ENCODE data around the gene LSM10. TPM values are rescaled to one million over a fixed set of nuclear protein-coding genes. Genes with fewer than 3 reads are reported as not detected.
A peak's percentile ranks its signal among the peaks of the same experiment; 100 is the strongest.

LSM10 gene
- total RNA-seq, 2 experiments from 2014 or later = 41.4 TPM

DNA sequence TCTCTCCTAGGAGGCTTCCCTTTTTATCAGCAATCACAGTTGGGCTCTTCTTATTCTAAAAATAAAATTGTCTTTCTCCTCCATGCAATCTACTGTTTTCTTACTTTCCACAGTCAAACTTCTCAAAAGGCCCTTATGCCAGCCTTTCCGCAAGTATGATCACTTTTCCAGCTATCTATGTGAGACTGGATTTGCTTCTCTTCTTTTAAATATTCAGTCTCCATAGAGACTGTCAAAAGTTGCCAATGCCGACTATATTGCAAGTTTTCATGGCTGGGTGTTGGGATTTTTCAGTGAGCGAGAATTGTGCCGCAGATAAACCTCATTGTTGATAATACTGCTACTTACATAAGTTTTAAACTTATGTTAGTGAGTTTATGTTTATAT, 4.8 kb upstream of the LSM10 start:
- CTCF ChIA-PET = interaction anchor here (2.0 kb wide), 1 partner anchor 36 kb away, joined by 5 read pairs; no protein-coding TSS in a partner anchor
- POLR2A ChIA-PET = interaction anchor here (0.9 kb wide), 1 partner anchor 16 kb away, joined by 3 read pairs; no protein-coding TSS in a partner anchor
- no peak overlapping the region for H3K27ac Mint-ChIP-seq

DNA sequence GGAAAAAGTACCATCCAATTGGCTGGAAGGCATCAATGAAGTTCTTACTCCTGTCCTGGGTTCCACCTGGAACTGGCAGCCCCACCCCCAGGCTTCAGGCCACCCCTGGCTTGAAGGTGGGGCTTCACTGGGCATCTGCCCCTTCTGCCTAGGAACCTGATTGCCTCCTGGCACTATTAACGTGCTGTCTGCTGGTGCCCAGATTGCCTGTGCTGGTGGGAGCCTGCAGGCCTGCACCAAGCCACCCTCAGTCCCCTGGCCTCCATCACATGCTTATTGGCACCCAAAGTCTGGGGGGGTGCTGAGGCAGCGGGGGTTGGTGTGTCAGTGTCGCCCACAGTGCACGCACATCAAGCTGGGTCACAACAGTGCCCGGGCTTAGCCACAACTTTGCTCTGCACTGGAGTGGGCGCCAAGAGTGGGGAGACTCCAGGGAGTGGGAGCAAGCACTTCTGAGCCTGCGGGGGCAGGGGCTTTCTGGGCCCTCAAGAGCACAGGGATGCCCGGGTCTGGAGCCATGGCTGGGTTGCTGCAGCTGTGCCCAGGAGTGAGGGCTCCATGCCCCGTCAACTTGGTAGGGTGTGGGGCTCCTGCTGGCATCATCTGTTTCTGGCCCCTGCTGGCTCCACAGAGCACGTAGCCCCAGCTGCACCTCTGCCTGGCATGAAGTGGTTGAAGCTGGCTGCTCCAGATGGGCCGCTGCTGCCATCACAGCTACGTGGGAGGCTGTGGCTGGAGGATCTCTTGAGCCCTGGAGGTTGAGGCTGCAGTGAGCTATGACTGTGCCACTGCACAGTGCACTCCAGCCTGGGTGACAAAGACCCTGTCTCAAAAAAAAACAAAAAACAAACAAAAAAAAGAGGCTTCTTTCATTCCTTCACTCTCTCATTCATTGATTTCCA, 4.1 kb upstream of the LSM10 start:
- H3K4me3 Mint-ChIP-seq = no peak overlapping the region
- no peak for DNase-seq
- ChIA-PET CTCF (interaction anchor here (1.4 to 2.0 kb wide), 3 partner anchors 11 to 35 kb away, joined by 5 to 12 read pairs (median 5); no protein-coding TSS in a partner anchor), POLR2A (interaction anchor here (0.9 to 7.2 kb wide), 3 partner anchors 10 to 15 kb away, joined by 3 to 162 read pairs (median 5); partner anchors contain the start of gene STK40)
- no peaks in the 10 kb centered on the region for H3K27me3 Mint-ChIP-seq
- no peaks in the 10 kb centered on the region for H3K36me3 Mint-ChIP-seq (ENCODE audit: low read depth)
- peaks cover 33% of the 10 kb centered on the region for H3K4me1 Mint-ChIP-seq
- no peaks in the 10 kb centered on the region for H3K9me3 Mint-ChIP-seq
- H3K27ac Mint-ChIP-seq = peak overlapping the region; percentile 53

More for the DNA sequence above, 4.8 kb upstream of the LSM10 start:
- no peak overlapping the region for H3K4me3 Mint-ChIP-seq
- no peak for DNase-seq
- no peaks in the 10 kb centered on the region for H3K27me3 Mint-ChIP-seq
- peaks cover 28% of the 10 kb centered on the region for H3K4me1 Mint-ChIP-seq
- H3K9me3 Mint-ChIP-seq = no peaks in the 10 kb centered on the region
- no peaks in the 10 kb centered on the region for H3K36me3 Mint-ChIP-seq (ENCODE audit: low read depth)

DNA sequence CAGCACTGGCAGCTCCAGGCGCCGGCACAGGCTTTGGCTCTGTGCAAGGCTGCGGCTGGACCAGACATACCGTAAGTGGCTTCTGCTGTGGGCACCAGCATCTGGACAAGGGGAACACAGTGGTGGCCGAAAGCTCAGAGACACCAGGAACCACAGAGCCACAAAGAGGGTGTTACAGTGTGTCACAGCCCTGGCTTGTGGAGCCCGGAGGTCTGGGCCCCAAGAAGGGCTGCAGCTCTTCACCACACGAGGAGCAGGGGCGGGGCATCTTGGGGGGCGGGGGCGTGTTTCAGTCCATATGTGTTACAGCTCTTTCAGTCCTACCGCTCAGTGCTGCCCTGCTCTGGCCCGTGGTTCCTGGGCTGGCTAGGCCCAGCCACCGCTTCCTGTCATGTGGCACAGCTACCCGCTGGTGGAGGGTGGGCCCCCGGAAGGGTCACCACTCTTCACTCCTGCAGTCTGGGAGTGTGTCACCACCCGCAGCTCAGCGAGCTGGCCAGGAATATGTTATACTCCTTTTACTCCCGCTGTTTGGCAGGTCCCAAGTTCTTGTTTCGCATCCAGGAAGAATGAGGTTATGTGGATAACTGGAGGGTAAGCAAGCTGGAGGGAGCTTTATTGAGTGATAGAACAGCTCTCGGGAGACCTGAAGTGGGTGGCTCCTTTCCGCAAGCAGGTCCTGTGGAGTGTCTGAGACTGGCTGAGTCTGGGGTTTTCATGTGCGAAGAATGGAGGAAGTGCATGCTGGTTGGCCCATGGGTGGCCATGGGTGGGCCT, 3.3 kb upstream of the LSM10 start:
- ChIA-PET POLR2A (interaction anchor here (0.8 to 7.2 kb wide), 5 partner anchors 9 to 63 kb away, joined by 3 to 162 read pairs (median 4); partner anchors contain the start of gene STK40), CTCF (interaction anchor here (1.4 to 2.1 kb wide), 5 partner anchors 11 to 34 kb away, joined by 5 to 12 read pairs (median 6); no protein-coding TSS in a partner anchor)
- peak overlapping the region; percentile 53 for H3K27ac Mint-ChIP-seq
- no peaks in the 10 kb centered on the region for H3K27me3 Mint-ChIP-seq
- no peak overlapping the region for H3K4me3 Mint-ChIP-seq
- peak; percentile 52 for DNase-seq
- no peaks in the 10 kb centered on the region for H3K9me3 Mint-ChIP-seq
- H3K36me3 Mint-ChIP-seq (ENCODE audit: low read depth) = peaks cover 4% of the 10 kb centered on the region
- H3K4me1 Mint-ChIP-seq = peaks cover 38% of the 10 kb centered on the region

DNA sequence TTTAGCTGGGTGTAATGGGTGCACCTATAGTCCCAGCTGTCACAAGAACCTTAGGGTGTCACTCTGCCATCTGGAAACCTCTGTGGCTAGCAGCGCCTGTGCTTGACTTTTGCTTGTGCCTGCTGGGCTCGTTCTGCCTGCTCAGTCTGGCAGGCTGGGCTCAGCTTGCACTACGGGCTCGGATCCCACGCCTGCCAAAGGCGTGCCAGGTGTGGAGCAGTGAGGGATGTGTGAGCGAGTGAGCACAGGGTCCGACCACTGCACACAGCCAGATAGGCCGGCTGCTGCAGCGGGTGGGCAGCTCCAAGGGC, 2.8 kb upstream of the LSM10 start:
- Mint-ChIP-seq H3K4me1 (peaks cover 38% of the 10 kb centered on the region), H3K4me3 (no peak overlapping the region), H3K27me3 (no peaks in the 10 kb centered on the region)

DNA sequence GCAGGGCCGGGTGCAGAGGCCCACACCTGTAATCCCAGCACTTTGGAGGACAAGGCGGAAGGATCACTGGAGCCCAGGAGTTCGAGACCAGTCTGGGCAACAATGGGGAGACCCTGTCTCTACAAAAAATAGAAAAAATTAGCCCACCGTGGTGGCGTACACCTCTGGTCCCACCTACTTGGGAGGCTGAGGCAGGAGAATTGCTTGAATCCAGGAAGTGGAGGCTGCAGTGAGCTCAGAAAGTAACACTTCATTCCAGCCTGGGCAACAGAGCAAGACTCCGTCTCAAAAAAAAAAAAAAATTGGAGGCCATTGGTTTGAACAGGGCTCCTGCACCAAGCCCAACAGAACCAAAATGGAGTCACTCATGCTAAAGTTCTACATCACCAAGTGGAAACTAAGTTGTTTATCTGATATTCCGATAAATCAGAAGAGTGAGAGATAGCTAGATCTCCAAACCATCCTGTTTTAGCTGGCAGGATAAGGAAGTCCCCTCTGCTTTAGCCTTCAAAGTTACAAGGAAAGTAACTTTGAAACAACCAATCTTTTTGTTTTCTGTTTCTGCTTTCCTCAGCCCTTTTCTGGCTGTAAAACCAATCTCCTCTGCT, 766 bp upstream of the LSM10 start:
- DNase-seq = no peak
- Mint-ChIP-seq H3K4me1 (peaks cover 45% of the 10 kb centered on the region), H3K27ac (peak overlapping the region; percentile 4), H3K9me3 (no peaks in the 10 kb centered on the region), H3K36me3 (ENCODE audit: low read depth) (peaks cover 6% of the 10 kb centered on the region), H3K27me3 (no peaks in the 10 kb centered on the region), H3K4me3 (peak overlapping the region; percentile 95)
- CTCF ChIA-PET = interaction anchor here (0.5 to 3.3 kb wide), 6 partner anchors 12 to 249 kb away, joined by 4 to 19 read pairs (median 6); partner anchors contain the start of gene TRAPPC3
- POLR2A ChIA-PET = interaction anchor here (0.8 to 7.2 kb wide), 5 partner anchors 11 to 237 kb away, joined by 3 to 162 read pairs (median 8); partner anchors contain the start of gene STK40

More for the DNA sequence above, 2.8 kb upstream of the LSM10 start:
- POLR2A ChIA-PET = interaction anchor here (0.8 to 7.2 kb wide), 5 partner anchors 8 to 64 kb away, joined by 3 to 162 read pairs (median 4); partner anchors contain the start of gene STK40
- Mint-ChIP-seq H3K9me3 (no peaks in the 10 kb centered on the region), H3K27ac (peak overlapping the region; percentile 31), H3K36me3 (ENCODE audit: low read depth) (peaks cover 4% of the 10 kb centered on the region)
- CTCF ChIA-PET = interaction anchor here (1.4 to 2.1 kb wide), 4 partner anchors 12 to 33 kb away, joined by 5 to 12 read pairs (median 6); no protein-coding TSS in a partner anchor
- no peak for DNase-seq

DNA sequence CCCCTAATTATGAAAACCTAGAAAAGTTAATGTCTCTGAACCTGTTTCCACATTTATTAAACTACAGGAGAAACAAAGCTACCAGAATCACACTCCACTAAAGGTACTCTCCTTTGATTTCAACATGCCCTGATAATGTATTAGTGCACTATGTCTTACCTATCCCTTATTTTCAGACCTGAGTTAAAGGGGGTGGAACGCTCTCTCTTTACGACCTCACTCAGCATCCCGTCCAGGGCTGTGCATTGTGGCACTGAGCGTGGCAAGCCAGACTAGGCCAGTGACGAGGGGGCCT, 678 bp downstream of the LSM10 start:
- H3K36me3 Mint-ChIP-seq (ENCODE audit: low read depth) = peaks cover 19% of the 10 kb centered on the region
- H3K4me1 Mint-ChIP-seq = peaks cover 49% of the 10 kb centered on the region
- no peaks in the 10 kb centered on the region for H3K9me3 Mint-ChIP-seq
- DNase-seq = no peak
- peak overlapping the region; percentile 95 for H3K27ac Mint-ChIP-seq
- H3K4me3 Mint-ChIP-seq = peak overlapping the region; percentile 95
- ChIA-PET POLR2A (interaction anchor here (0.9 to 7.2 kb wide), 14 partner anchors 8 to 291 kb away, joined by 3 to 162 read pairs (median 4); partner anchors contain the start of genes MRPS15, OSCP1, STK40 and THRAP3), CTCF (interaction anchor here (0.9 to 3.3 kb wide), 8 partner anchors 10 to 247 kb away, joined by 3 to 19 read pairs (median 4); partner anchors contain the start of genes SH3D21 and TRAPPC3)
- no peaks in the 10 kb centered on the region for H3K27me3 Mint-ChIP-seq

DNA sequence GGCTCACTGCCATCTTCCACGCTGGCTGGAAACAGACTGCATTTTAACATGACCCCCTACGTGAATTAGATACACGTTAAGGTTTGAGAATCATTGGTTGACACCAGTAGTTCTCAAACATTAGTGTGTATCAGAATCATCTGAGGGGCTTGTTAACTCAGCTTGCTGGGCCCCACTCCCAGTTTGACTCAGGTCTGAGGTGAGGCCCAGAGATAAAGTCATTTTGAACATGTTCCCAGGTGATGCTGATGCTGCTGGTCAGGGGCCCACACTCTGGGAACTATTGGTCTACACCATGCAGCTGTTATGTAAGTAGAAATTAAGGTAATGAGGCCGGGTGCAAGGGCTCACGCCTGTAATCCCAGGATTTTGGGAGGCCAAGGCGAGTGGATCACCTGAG, 1.3 kb downstream of the LSM10 start:
- Mint-ChIP-seq H3K4me1 (peaks cover 46% of the 10 kb centered on the region), H3K4me3 (peak overlapping the region; percentile 95), H3K36me3 (ENCODE audit: low read depth) (peaks cover 25% of the 10 kb centered on the region), H3K27me3 (no peaks in the 10 kb centered on the region), H3K27ac (peak overlapping the region; percentile 47), H3K9me3 (no peaks in the 10 kb centered on the region)
- ChIA-PET CTCF (interaction anchor here (0.8 to 3.3 kb wide), 3 partner anchors 10 to 90 kb away, joined by 3 to 10 read pairs (median 4); partner anchors contain the start of gene SH3D21), POLR2A (interaction anchor here (1.0 to 7.2 kb wide), 6 partner anchors 10 to 290 kb away, joined by 3 to 162 read pairs (median 6); partner anchors contain the start of genes STK40 and THRAP3)
- no peak for DNase-seq

DNA sequence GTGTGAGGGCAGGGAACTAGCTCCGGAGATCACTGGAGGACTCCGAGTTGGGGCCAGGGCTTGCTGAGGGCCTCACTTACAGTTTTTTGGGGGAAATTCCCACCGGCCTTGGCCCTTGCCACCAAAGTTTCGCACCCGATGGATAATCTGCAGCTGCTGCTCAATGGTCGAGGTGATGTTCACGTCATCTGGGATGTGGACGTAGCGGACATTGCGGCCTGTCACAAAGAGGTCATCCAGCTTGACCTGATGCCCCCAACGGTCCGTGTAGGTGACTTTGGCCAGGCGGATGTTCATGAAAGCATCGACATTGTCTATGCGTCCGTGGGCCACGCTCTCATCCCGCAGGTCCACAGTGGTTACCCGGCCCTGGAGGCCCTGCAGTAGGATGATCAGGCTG, 4.0 kb downstream of the LSM10 start:
- POLR2A ChIA-PET = no interaction called here
- H3K36me3 Mint-ChIP-seq (ENCODE audit: low read depth) = peaks cover 44% of the 10 kb centered on the region
- no peaks in the 10 kb centered on the region for H3K9me3 Mint-ChIP-seq
- no peak for DNase-seq
- H3K27ac Mint-ChIP-seq = no peak overlapping the region
- H3K4me3 Mint-ChIP-seq = no peak overlapping the region
- CTCF ChIA-PET = no interaction called here
- H3K4me1 Mint-ChIP-seq = peaks cover 44% of the 10 kb centered on the region
- H3K27me3 Mint-ChIP-seq = no peaks in the 10 kb centered on the region

DNA sequence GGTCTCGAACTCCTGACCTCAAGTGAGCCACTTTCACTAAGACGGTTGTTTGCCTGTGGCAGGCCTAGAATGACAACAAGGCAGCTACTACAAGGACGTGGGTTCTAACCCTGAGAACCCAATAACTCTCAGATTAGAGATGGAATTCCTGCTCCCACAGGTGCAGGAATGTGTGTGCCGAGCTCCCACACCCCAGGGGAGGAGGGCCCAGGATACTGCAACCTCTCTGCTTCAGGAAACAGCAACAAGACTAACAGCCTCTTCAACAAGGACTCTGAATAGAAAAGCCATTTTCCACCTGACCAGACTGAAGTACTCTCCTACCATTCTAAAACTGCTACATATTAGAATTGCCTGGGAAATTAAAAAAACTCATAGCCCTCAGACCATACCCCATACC, 4.9 kb downstream of the LSM10 start:
- ChIA-PET POLR2A (no interaction called here), CTCF (no interaction called here)
- Mint-ChIP-seq H3K27ac (no peak overlapping the region), H3K36me3 (ENCODE audit: low read depth) (peaks cover 44% of the 10 kb centered on the region), H3K4me1 (peaks cover 42% of the 10 kb centered on the region), H3K4me3 (no peak overlapping the region), H3K27me3 (no peaks in the 10 kb centered on the region), H3K9me3 (no peaks in the 10 kb centered on the region)
- no peak for DNase-seq

DNA sequence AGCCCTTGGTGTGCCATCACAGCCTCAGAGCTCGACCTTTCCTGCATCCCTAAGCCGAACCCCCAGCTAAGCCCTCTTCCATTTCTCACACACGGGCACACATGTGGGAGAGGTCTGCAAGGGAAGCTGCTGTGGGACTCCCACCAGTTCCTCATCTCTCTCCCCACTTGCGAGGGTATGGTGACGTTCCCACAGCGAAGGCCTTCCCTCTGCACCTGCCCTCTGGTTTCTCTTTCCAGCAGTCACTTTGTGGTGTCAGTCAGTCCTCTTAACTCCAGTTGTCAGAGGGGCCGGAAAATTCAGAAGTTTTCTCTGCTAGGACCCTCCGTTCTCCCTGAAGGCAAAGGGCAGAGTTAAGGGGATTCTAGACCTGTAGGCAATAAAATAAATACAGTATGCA, 6.4 kb downstream of the LSM10 start:
- no peak for DNase-seq
- ChIA-PET CTCF (interaction anchor here (0.9 kb wide), 1 partner anchor 22 kb away, joined by 4 read pairs; no protein-coding TSS in a partner anchor), POLR2A (interaction anchor here (1.2 kb wide), 1 partner anchor 10 kb away, joined by 3 read pairs; no protein-coding TSS in a partner anchor)
- Mint-ChIP-seq H3K27ac (no peak overlapping the region), H3K36me3 (ENCODE audit: low read depth) (peaks cover 47% of the 10 kb centered on the region), H3K4me1 (peaks cover 44% of the 10 kb centered on the region), H3K4me3 (no peak overlapping the region), H3K27me3 (no peaks in the 10 kb centered on the region), H3K9me3 (no peaks in the 10 kb centered on the region)

DNA sequence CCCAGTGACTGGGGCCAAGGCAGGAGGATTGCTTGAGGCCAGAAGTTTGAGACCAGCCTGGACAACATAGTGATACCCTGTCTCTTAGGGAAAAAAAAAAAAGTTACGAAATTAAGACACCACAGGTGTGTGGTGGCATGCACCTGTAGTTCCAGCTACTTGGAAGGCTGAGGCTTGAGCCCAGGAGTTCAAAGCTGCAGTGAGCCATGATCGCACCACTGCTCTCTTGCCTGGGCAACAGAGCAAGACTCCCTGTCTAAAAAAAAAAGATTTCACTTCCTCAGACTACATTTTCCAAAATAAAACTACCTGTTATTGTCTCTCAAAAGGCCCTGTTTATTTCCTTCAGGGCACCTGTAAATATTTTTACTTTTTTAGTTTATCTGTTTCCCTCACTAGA, 7.3 kb downstream of the LSM10 start:
- peaks cover 42% of the 10 kb centered on the region for H3K4me1 Mint-ChIP-seq
- H3K36me3 Mint-ChIP-seq (ENCODE audit: low read depth) = peaks cover 45% of the 10 kb centered on the region
- no peaks in the 10 kb centered on the region for H3K27me3 Mint-ChIP-seq
- ChIA-PET POLR2A (no interaction called here), CTCF (interaction anchor here (0.9 kb wide), 1 partner anchor 22 kb away, joined by 4 read pairs; no protein-coding TSS in a partner anchor)
- no peak for DNase-seq
- H3K27ac Mint-ChIP-seq = peak overlapping the region; percentile 14
- no peaks in the 10 kb centered on the region for H3K9me3 Mint-ChIP-seq
- H3K4me3 Mint-ChIP-seq = no peak overlapping the region

DNA sequence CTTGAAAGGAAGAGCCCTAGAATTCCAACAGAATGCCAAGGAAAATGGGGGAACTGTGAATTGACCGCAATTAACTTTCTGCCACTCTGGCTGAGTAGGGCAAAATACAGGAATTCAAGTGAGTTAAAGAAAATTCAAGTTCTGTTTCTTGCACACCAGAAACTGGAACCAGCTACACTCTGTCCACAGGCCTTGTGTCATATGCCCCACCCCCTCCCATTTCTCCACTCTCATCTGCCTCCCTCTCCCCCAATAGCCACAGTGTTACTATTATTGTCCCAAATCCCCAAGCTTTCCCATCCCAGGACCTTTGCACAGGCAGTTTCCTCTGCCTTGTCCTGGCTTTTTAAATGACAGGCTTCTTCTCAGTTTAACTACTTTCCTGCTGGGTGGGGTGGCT, 7.7 kb downstream of the LSM10 start:
- Mint-ChIP-seq H3K4me3 (no peak overlapping the region), H3K27me3 (no peaks in the 10 kb centered on the region), H3K36me3 (ENCODE audit: low read depth) (peaks cover 44% of the 10 kb centered on the region), H3K4me1 (peaks cover 42% of the 10 kb centered on the region), H3K9me3 (no peaks in the 10 kb centered on the region), H3K27ac (peak overlapping the region; percentile 14)
- POLR2A ChIA-PET = no interaction called here
- no peak for DNase-seq
- CTCF ChIA-PET = no interaction called here
